ENCODE measurements around the gene BLCAP. TPM values are rescaled to one million over a fixed set of nuclear protein-coding genes. Genes with fewer than 3 reads are reported as not detected.

BLCAP gene
- total and polyA plus RNA-seq, 2 of the 4 experiments (the other 2 are of a cell fraction) = 17.7 to 67.3 TPM

DNA sequence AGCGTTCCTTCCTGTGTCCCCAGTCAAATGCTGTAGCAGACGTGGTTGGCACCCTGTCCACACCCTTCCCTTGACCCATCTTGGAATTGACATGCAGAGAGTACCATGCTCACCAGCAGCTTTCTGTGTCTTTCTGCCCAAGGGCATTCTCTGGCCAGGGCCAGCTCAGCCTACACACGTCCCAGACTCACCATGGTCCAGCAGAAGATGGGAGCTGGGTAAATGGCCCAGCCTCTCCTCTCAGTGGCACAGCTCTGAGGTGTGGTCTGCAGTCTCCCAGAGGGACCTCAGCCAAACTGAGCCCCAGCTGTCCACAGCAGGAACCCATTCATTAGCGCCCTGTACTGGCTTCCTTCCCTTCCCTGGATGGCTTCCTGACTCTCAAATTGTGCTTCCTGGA lies 31.1 kb upstream of the BLCAP start:
- H2AK9ac ChIP-seq (replicated peaks; ENCODE audit: low read depth, low read length, poor library complexity) = no peak overlapping the region
- no peaks in the 10 kb centered on the region for H3K79me1 ChIP-seq (ENCODE audit: low read depth in 1 of 2, low read length in 2 of 2)
- H3K27me3 ChIP-seq (ENCODE audit: control insufficient read depth, insufficient read depth, low read length) = peaks cover 28% of the 10 kb centered on the region
- H2BK5ac ChIP-seq (ENCODE audit: low read depth, low read length, poor library complexity, severe bottlenecking) = no peak overlapping the region
- WGBS, 2 experiments (ENCODE audit: extremely low coverage in 2 of 2, insufficient read length in 1 of 2) = 61% methylated on average over 2 of the region's 4 CpGs; no CpG with 5 or more reads in 1 of the 2 experiments
- no peak overlapping the region for H3K9ac ChIP-seq (ENCODE audit: low read depth, low read length)
- no peaks in the 10 kb centered on the region for H4K20me1 ChIP-seq (ENCODE audit: insufficient read depth, low read length)
- H3K4me3 ChIP-seq (ENCODE audit: insufficient read depth, low read depth, low read length) = no peak overlapping the region
- TF ChIP-seq FOS (IDR thresholded peaks at IDR 0.05; ENCODE audit: low read depth, low read length) = no peak
- no peak overlapping the region for H2AK5ac ChIP-seq (ENCODE audit: low read depth, low read length)
- ChIA-PET CTCF (no interaction called here), POLR2A (ENCODE audit: unreplicated experiment) (interaction anchor here (0.6 kb wide), 1 partner anchor 18 kb away, joined by 6 read pairs; no protein-coding TSS in a partner anchor)
- H3K4me1 ChIP-seq (ENCODE audit: control insufficient read depth, insufficient read depth, low read length) = no peaks in the 10 kb centered on the region
- no peak overlapping the region for H3K27ac ChIP-seq (ENCODE audit: insufficient read depth, low read length)
- no peak overlapping the region for H4K8ac ChIP-seq (ENCODE audit: low read depth in 2 of 2, low read length in 2 of 2)
- intact Hi-C loops (cut with micrococcal nuclease) = no loop called here
- no peak overlapping the region for H3K23ac ChIP-seq (ENCODE audit: low read depth, low read length)
- H3K56ac ChIP-seq (ENCODE audit: extremely low read depth, insufficient read depth, low read length) = no peak overlapping the region
- no peak overlapping the region for H3K14ac ChIP-seq (replicated peaks; ENCODE audit: low read depth, low read length)
- no peak overlapping the region for H4K5ac ChIP-seq (ENCODE audit: low read depth, low read length)
- no peaks in the 10 kb centered on the region for H3K36me3 ChIP-seq (ENCODE audit: control insufficient read depth, insufficient read depth, low read length)
- no peaks in the 10 kb centered on the region for H3K9me1 ChIP-seq (ENCODE audit: insufficient read depth, low read length)
- no peak overlapping the region for H2AFZ ChIP-seq (replicated peaks; ENCODE audit: low read length, poor library complexity)
- no peak overlapping the region for H2BK15ac ChIP-seq (ENCODE audit: low read depth, low read length)
- dilution Hi-C loops (cut with HindIII; ENCODE audit: low sequenced_read_pairs, unreplicated experiment) = no loop called here
- no peak overlapping the region for H4K91ac ChIP-seq (ENCODE audit: insufficient read depth, low read depth, low read length)
- no peak overlapping the region for H2BK20ac ChIP-seq (ENCODE audit: low read depth, low read length)
- no TSS peak for BruUV-seq (replicated peaks)
- DNase-seq = no peak
- no peaks in the 10 kb centered on the region for H3K9me3 ChIP-seq (ENCODE audit: control insufficient read depth, insufficient read depth, low read length)
- no peak for ATAC-seq (ENCODE audit: low read depth)
- no peak overlapping the region for H3K18ac ChIP-seq (ENCODE audit: low read depth, low read length)
- in situ Hi-C loops (cut with MboI; ENCODE audit: low sequenced_read_pairs) = no loop called here
- H3K4me2 ChIP-seq (ENCODE audit: low read depth, low read length) = no peak overlapping the region
- no peak overlapping the region for H3K4ac ChIP-seq (ENCODE audit: low read depth, low read length)
- no peak overlapping the region for H2BK120ac ChIP-seq (ENCODE audit: low read depth, low read length)
